ENCODE data around the gene CPSF4L. TPM values are rescaled to one million over a fixed set of nuclear protein-coding genes. Genes with fewer than 3 reads are reported as not detected.

Gene CPSF4L
- total and polyA plus RNA-seq, 2 of the 13 experiments (the other 11 are each of a cell fraction or from before 2014, with no cell fraction given) = 0.73 to 1.6 TPM

DNA sequence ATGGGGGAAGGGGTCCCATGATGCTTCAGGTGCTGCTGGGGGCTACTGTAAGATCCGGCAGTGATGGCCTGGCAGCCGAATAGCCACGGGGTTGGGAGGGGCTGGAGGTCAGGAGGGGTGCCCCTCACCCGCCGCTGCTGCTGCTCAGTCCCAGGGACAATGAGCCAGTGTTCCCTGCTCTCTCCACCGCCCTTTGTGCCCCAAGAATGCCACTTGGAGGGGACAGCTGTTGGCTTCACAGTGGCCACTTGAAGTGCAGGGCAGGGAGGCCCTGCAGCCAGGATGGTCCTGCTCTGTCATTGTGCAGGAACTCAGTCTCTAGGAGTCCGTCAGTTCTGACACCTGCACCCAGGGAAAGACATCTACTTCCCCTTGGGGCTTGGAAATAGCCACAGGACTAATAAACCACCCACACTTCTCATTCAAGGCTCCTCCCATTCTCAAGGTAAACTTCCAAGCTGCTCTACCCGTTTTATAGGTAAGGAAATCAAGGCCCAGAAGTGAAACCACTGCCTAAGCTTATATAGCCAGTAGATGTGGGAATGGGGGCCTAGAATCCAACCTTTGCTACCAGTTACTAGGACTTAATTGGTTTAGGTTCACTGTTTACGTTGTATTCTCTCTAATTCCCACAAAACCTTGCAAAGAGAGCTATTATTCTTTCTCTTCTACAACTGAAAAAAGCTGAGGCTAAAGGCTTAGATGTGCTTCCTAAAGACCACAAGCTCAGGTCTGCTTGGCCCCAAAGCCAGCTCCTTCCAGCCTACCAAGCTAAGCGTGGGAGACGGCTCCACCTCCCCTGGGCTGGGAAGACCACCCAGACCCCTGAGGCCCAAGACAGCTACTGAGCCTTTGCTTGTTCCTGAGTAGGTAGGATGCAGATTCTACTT is 6.2 kb upstream of the CPSF4L start:
- no peak for FAIRE-seq
- intact Hi-C loops (cut with micrococcal nuclease; ENCODE audit: unreplicated experiment) = no loop called here
- TF ChIP-seq ZNF614 (CRISPR knock-in tag; IDR thresholded peaks at IDR 0.05; ENCODE audit: borderline replicate concordance) (0 out of 2 replicates have a peak, but pooled peaks have one; percentile 8), NKX3-1 (CRISPR knock-in tag; IDR thresholded peaks at IDR 0.05) (no peak), ZNF383 (CRISPR knock-in tag; IDR thresholded peaks at IDR 0.05; ENCODE audit: borderline replicate concordance) (no peak), ZNF33B (CRISPR knock-in tag; IDR thresholded peaks at IDR 0.05) (no peak), MAFK (conservative IDR thresholded peaks at IDR 0.05 in 1 of 2, IDR thresholded peaks at IDR 0.05 in 1 of 2; ENCODE audit: low read length in 2 of 2) (no peak), ZBTB42 (CRISPR knock-in tag; IDR thresholded peaks at IDR 0.05) (no peak), ZNF737 (CRISPR knock-in tag; IDR thresholded peaks at IDR 0.05; ENCODE audit: borderline replicate concordance) (no peak), ZC3H4 (CRISPR knock-in tag; IDR thresholded peaks at IDR 0.05; ENCODE audit: borderline replicate concordance) (no peak), SETDB1 (CRISPR knock-in tag; IDR thresholded peaks at IDR 0.05; ENCODE audit: borderline replicate concordance) (no peak), ISX (CRISPR knock-in tag; conservative IDR thresholded peaks at IDR 0.05) (no peak), ZNF326 (CRISPR knock-in tag; IDR thresholded peaks at IDR 0.05; ENCODE audit: borderline replicate concordance) (no peak), EZH2 (conservative IDR thresholded peaks at IDR 0.05; ENCODE audit: low read depth, low read length) (no peak)
- TF ChIP-seq, protein P1, sequence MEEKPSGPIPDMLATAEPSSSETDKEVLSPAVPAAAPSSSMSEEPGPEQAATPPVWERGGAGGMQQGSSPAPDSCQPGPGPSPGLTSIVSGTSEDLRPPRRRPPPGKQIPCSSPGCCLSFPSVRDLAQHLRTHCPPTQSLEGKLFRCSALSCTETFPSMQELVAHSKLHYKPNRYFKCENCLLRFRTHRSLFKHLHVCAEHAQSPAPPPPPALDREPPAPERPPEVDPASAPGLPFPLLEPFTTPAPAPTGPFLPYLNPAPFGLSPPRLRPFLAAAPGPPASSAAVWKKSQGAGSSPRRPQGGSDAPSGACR (CRISPR knock-in tag; IDR thresholded peaks at IDR 0.05) = 0 out of 2 replicates have a peak, but pooled peaks have one; percentile 53
- TF ChIP-seq, protein P2, sequence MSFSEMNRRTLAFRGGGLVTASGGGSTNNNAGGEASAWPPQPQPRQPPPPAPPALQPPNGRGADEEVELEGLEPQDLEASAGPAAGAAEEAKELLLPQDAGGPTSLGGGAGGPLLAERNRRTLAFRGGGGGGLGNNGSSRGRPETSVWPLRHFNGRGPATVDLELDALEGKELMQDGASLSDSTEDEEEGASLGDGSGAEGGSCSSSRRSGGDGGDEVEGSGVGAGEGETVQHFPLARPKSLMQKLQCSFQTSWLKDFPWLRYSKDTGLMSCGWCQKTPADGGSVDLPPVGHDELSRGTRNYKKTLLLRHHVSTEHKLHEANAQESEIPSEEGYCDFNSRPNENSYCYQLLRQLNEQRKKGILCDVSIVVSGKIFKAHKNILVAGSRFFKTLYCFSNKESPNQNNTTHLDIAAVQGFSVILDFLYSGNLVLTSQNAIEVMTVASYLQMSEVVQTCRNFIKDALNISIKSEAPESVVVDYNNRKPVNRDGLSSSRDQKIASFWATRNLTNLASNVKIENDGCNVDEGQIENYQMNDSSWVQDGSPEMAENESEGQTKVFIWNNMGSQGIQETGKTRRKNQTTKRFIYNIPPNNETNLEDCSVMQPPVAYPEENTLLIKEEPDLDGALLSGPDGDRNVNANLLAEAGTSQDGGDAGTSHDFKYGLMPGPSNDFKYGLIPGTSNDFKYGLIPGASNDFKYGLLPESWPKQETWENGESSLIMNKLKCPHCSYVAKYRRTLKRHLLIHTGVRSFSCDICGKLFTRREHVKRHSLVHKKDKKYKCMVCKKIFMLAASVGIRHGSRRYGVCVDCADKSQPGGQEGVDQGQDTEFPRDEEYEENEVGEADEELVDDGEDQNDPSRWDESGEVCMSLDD (CRISPR knock-in tag; IDR thresholded peaks at IDR 0.05; ENCODE audit: borderline replicate concordance) = no peak
- TF ChIP-seq, protein P3, sequence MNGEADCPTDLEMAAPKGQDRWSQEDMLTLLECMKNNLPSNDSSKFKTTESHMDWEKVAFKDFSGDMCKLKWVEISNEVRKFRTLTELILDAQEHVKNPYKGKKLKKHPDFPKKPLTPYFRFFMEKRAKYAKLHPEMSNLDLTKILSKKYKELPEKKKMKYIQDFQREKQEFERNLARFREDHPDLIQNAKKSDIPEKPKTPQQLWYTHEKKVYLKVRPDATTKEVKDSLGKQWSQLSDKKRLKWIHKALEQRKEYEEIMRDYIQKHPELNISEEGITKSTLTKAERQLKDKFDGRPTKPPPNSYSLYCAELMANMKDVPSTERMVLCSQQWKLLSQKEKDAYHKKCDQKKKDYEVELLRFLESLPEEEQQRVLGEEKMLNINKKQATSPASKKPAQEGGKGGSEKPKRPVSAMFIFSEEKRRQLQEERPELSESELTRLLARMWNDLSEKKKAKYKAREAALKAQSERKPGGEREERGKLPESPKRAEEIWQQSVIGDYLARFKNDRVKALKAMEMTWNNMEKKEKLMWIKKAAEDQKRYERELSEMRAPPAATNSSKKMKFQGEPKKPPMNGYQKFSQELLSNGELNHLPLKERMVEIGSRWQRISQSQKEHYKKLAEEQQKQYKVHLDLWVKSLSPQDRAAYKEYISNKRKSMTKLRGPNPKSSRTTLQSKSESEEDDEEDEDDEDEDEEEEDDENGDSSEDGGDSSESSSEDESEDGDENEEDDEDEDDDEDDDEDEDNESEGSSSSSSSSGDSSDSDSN (CRISPR knock-in tag; IDR thresholded peaks at IDR 0.05) = peak; percentile 18; the same call in 1 of the 2 replicates

More for the DNA sequence above, 6.2 kb upstream of the CPSF4L start:
- no peaks in the 10 kb centered on the region for H3K36me3 ChIP-seq (replicated peaks in 1 of 2; ENCODE audit: control insufficient read depth in 1 of 2, insufficient read depth in 2 of 2, low read length in 2 of 2)
- H3K4me2 ChIP-seq (ENCODE audit: low read depth, low read length) = peak overlapping the region; percentile 86
- in situ Hi-C loops (cut with HindIII; ENCODE audit: extremely low pct_ligation_motif_present, low pct_unique_long_range_greater_than_20kb) = no loop called here
- 0 out of 2 replicates have a peak, but pooled peaks cover 4% of the 10 kb centered on the region for H3K9me3 ChIP-seq (ENCODE audit: low read length)
- ChIA-PET CTCF (ENCODE audit: low intra/inter-chr PET ratio, low total read pairs) (no interaction called here), POLR2A (interaction anchor here (0.6 to 2.0 kb wide), 6 partner anchors 10 to 99 kb away, joined by 3 to 12 read pairs (median 7); no protein-coding TSS in a partner anchor)
- peaks cover 87% of the 10 kb centered on the region for H3K4me1 ChIP-seq (ENCODE audit: insufficient read depth, low read length)
- peak overlapping the region; percentile 60 for H3K9ac ChIP-seq (ENCODE audit: insufficient read depth, low read depth, low read length)
- peak overlapping the region; percentile 3 for H2AFZ ChIP-seq (ENCODE audit: low read length)
- DNase-seq (ENCODE audit: low spot score) (peak; percentile 88), ATAC-seq (peak; percentile 71)
- no peaks in the 10 kb centered on the region for H3K27me3 ChIP-seq (ENCODE audit: control insufficient read depth in 1 of 2, insufficient read depth in 2 of 2, low read length in 2 of 2)
- 8% methylated on average over 11 of the region's 11 CpGs for WGBS (ENCODE audit: low lambda C conversion rate)
- H3K27ac ChIP-seq (ENCODE audit: extremely low read length, insufficient read depth, low read length) = peak overlapping the region; percentile 56
- BruUV-seq (replicated peaks) = TSS peak; percentile 92
- H4K20me1 ChIP-seq (ENCODE audit: insufficient read depth, low read length) = no peaks in the 10 kb centered on the region
- no peaks in the 10 kb centered on the region for H3K79me2 ChIP-seq (ENCODE audit: insufficient read depth, low read length)
- H3K4me3 ChIP-seq (replicated peaks in 1 of 3; ENCODE audit: insufficient read depth in 1 of 3, low read depth in 2 of 3, low read length in 3 of 3) = peak overlapping the region; percentile 29 to 64 (median 34)

All from HepG2 (cell line).